Lower leg skin (tissue), 3 donors: ENCODE measurements around the gene SYPL1.

Experiments used
- CTCF ChIP-seq, 3 donors: fragments of 450-650 bp; IDR thresholded peaks; one replicate each; pipeline ENCODE4 v1.5.1; 2016; ENCODE audit warnings: antibody characterized with exemption in 3 of 3, mild to moderate bottlenecking in 3 of 3, moderate library complexity in 2 of 3
- POLR2A ChIP-seq, 2 donors: fragments of 450-650 bp; IDR thresholded peaks; one replicate each; pipeline ENCODE4 v1.6.1; 2016 to 2017; ENCODE audit warnings: antibody characterized with exemption in 2 of 2, mild to moderate bottlenecking in 1 of 2, moderate library complexity in 1 of 2

- TF ChIP-seq CTCF (IDR thresholded peaks at IDR 0.05) (no peak), POLR2A (IDR thresholded peaks at IDR 0.05) (no peak)
These were observed 9.2 kb upstream of the SYPL1 start for GRCh38 chr7:106121189-106121810.
